HEK293T (cell line): ENCODE data around the gene PFDN4.

Experiments
- BHLHE40 ChIP-seq: fragments of 450-650 bp; IDR thresholded peaks from 2 replicates; pipeline ENCODE4 v1.6.1; 2016; ENCODE audit warnings: mild to moderate bottlenecking, moderate library complexity, borderline replicate concordance
- L3MBTL2 ChIP-seq: fragments of 450-650 bp; conservative IDR thresholded peaks from 2 replicates; pipeline ENCODE4 v1.6.1; 2016; ENCODE audit warnings: mild to moderate bottlenecking
- LEF1 ChIP-seq: fragments of 450-650 bp; IDR thresholded peaks from 2 replicates; pipeline ENCODE4 v1.6.1; 2017; ENCODE audit warnings: mild to moderate bottlenecking, borderline replicate concordance
- NFRKB ChIP-seq: fragments of 450-650 bp; IDR thresholded peaks from 2 replicates; pipeline ENCODE4 v1.6.1; 2016; ENCODE audit warnings: mild to moderate bottlenecking, moderate library complexity
- SP1 ChIP-seq: fragments of 450-650 bp; IDR thresholded peaks from 2 replicates; pipeline ENCODE4 v1.6.1; 2017
- SUZ12 ChIP-seq: fragments of 450-650 bp; IDR thresholded peaks from 2 replicates; pipeline ENCODE4 v1.6.1; 2016; ENCODE audit warnings: mild to moderate bottlenecking

GRCh38 chr20:54184904-54185626, 22.8 kb upstream of the PFDN4 start:
- TF ChIP-seq L3MBTL2 (no peak), SP1 (no peak), SUZ12 (no peak), NFRKB (no peak), LEF1 (no peak), BHLHE40 (no peak)
